DOHH2 (cell line): ENCODE measurements around the gene ZC3H14.

ENCODE experiments used
- CTCF ChIP-seq: fragments of 200-600 bp; sonication (generic); IDR thresholded peaks from one replicate; pipeline ENCODE4 v1.5.1; 2014; ENCODE audit warnings: antibody characterized with exemption, mild to moderate bottlenecking, low read depth, low read length; ENCODE audit not compliant: poor library complexity, severe bottlenecking
- EZH2phosphoT487 ChIP-seq: fragments of 200-600 bp; sonication (generic); IDR thresholded peaks from 2 replicates; pipeline ENCODE4 v1.6.1; 2017; ENCODE audit warnings: borderline replicate concordance, mild to moderate bottlenecking, antibody characterized with exemption, low read length, moderate library complexity, mixed read lengths

- TF ChIP-seq CTCF (no peak), EZH2phosphoT487 (no peak)
Observed at GRCh38 chr14:88547386-88547780, 15.5 kb upstream of the ZC3H14 start.
